Heart left ventricle (tissue), 16 donors: ENCODE results near the gene KDF1. TPM values are rescaled to one million over a fixed set of nuclear protein-coding genes. Genes with fewer than 3 reads are reported as not detected.

Experiments
- ATAC-seq, 4 donors: fragments of 200-7000 bp; cut with Tn5 transposase; one replicate each; pipeline ENCODE4 v1.9.1; 2020 to 2022; ENCODE audit warnings: moderate library complexity in 4 of 4, mild to moderate bottlenecking in 3 of 4, moderate number of reproducible peaks in 1 of 4
- DNase-seq, 5 donors: peaks; one replicate each; pipeline ENCODE4 v3.0.0-alpha.2; 2020
- H3K27ac ChIP-seq, 12 donors: fragments of 200-600 bp; sonication (generic) in 4 of 12; one replicate each; pipeline versions ENCODE4 v1.5.0 to v1.8.0; 2016 to 2022; ENCODE audit warnings: mild to moderate bottlenecking in 2 of 12
- H3K27me3 ChIP-seq, 9 donors: fragments of 200-600 bp; sonication (generic) in 2 of 9; one replicate each; pipeline versions ENCODE4 v1.5.1 to v1.8.0; 2016 to 2022; ENCODE audit warnings: mild to moderate bottlenecking in 3 of 9
- H3K36me3 ChIP-seq, 9 donors: fragments of 200-600 bp; sonication (generic) in 2 of 9; one replicate each; pipeline versions ENCODE4 v1.5.0 to v1.8.0; 2018 to 2022; ENCODE audit warnings: mild to moderate bottlenecking in 2 of 9
- H3K4me1 ChIP-seq, 12 donors: fragments of 200-600 bp; sonication (generic) in 4 of 12; one replicate each; pipeline versions ENCODE4 v1.5.0 to v1.8.0; 2016 to 2022; ENCODE audit warnings: mild to moderate bottlenecking in 3 of 12
- H3K4me3 ChIP-seq, 12 donors: fragments of 200-600 bp; sonication (generic) in 4 of 12; one replicate each; pipeline versions ENCODE4 v1.5.0 to v1.8.0; 2017 to 2022; ENCODE audit warnings: mild to moderate bottlenecking in 9 of 12, moderate library complexity in 4 of 12
- H3K9me3 ChIP-seq, 12 donors: fragments of 200-600 bp; sonication (generic) in 4 of 12; one replicate each; pipeline versions ENCODE4 v1.5.0 to v1.8.0; 2016 to 2022; ENCODE audit warnings: mild to moderate bottlenecking in 1 of 12
- POLR2A ChIP-seq, 2 donors: fragments of 450-650 bp; IDR thresholded peaks; one replicate each; pipeline ENCODE4 v1.6.1; 2017; ENCODE audit warnings: antibody characterized with exemption in 2 of 2, mild to moderate bottlenecking in 2 of 2, moderate library complexity in 2 of 2
- WGBS, 4 donors: extraction: QIAGEN DNeasy Blood & Tissue Kit in 2 of 4; methylation state at CpG; one replicate each; pipeline versions ENCODE4 v1.1.5 to v1.1.7; 2013 to 2018; 5-methylcytosine and 5-hydroxymethylcytosine counted together
- intact Hi-C, 10 donors: fragments of 100-400 bp; cut with DNase I; formaldehyde crosslinking; loops; one replicate each; pipeline versions ENCODE4 v1.11.1 to v1.14.2; 2022
- polyA plus RNA-seq, 2 donors: library from polyadenylated mRNA; stranded (reverse); fragments of 200-250 nt; gene quantifications; one replicate each; pipeline ENCODE4 v1.2.3, GENCODE V29; 2013
- total RNA-seq, 9 donors: library from RNA; depleted of rRNA in 2 of 9; stranded (reverse); fragments of >200 nt in 2 of 9; fragmentation: NEBNext Ultra II Directional in 3 of 9; extraction: Animal tissue kit (Norgen Biotek cat#: 25700) in 3 of 9; gene quantifications; one replicate each; pipeline versions ENCODE4 v1.1.0 to v1.2.4, GENCODE V29; 2016 to 2023
- TF ChIP-seq, protein P1 (sequence below), 12 donors: fragments of 200-600 bp; sonication (generic) in 4 of 12; IDR thresholded peaks; one replicate each; pipeline versions ENCODE4 v1.5.0 to v1.8.0; 2018 to 2022; ENCODE audit warnings: antibody characterized with exemption in 12 of 12, mild to moderate bottlenecking in 5 of 12
- donor health status: ischemic (EF 13 %, LVEDD 7.1; RV severe dilation, severe dysfunction).
- donor health status: healthy with polysubstance abuse.
- donor health status: DM: no; HTN: yes; CAD: no.
- donor health status: DM: no; HTN: no; CAD: no.
- donor health status: ischemic (EF 25% LVEDD 6.9; RV normal size, moderate dysfunction).
- donor health status: ischemic (EF 25% LVEDD 5.7; RV mildly dilated, moderate dysfunction).
- donor health status: healthy.
- donor health status: DM: yes; HTN: yes; CAD: no.
- donor health status: ischemic (EF 35%, LVEDD 5.7; RV mildly dilated, moderate dysfunction).
- donor health status: nonischemic (EF 11% LVEDD 7.7; RV severe dilation, severe dysfunction).
- donor health status: DM: yes; HTN: yes; CAD: no.
- donor health status: PGD.
- donor health status: ischemic (EF 29% LVEDD 5.4; RV normal size, mild dysfunction).
- donor health status: nonischemic (EF 23%, LVEDD 6.1; RV moderate dilation, normal function).

KDF1 gene
- total and polyA plus RNA-seq, 11 donors = 0.03 to 0.45 (median 0.12) TPM; not detected in 8

DNA sequence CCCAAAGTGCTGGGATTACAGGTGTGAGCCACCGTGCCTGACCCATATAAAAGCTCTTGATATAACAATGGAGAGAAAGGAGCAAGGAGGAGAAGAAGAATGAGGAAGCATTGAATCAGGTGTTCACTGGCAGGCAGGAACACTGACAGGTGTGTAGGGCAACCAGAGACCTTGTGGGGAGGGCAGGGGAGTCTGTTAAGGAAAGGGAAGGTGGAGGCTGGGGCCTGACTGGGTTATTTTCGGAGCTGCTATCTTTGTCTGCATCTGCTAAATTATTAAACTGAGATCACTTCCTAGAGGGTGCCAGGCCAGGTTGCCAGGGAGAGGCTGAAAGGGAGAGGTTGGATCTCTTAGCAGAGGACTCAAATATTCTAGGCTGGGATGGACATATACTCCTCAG, 26.4 kb upstream of the KDF1 start:
- Histone ChIP-seq H3K4me3 (no peak overlapping the region), H3K36me3 (no peaks in the 10 kb centered on the region), H3K9me3 (no peaks in the 10 kb centered on the region), H3K27me3 (peaks cover 0 to 19% (median 0%) of the 10 kb centered on the region in 9 donors), H3K27ac (no peak overlapping the region), H3K4me1 (peaks cover 0 to 2% (median 0%) of the 10 kb centered on the region in 12 donors)
- WGBS, 4 donors = 65 to 68% (median 66%) methylated on average over 2 of the region's 2 CpGs
- DNase-seq = peak in 2 of 5 donors; percentile 6 to 20
- TF ChIP-seq POLR2A (IDR thresholded peaks at IDR 0.05) = no peak
- TF ChIP-seq, protein P1, sequence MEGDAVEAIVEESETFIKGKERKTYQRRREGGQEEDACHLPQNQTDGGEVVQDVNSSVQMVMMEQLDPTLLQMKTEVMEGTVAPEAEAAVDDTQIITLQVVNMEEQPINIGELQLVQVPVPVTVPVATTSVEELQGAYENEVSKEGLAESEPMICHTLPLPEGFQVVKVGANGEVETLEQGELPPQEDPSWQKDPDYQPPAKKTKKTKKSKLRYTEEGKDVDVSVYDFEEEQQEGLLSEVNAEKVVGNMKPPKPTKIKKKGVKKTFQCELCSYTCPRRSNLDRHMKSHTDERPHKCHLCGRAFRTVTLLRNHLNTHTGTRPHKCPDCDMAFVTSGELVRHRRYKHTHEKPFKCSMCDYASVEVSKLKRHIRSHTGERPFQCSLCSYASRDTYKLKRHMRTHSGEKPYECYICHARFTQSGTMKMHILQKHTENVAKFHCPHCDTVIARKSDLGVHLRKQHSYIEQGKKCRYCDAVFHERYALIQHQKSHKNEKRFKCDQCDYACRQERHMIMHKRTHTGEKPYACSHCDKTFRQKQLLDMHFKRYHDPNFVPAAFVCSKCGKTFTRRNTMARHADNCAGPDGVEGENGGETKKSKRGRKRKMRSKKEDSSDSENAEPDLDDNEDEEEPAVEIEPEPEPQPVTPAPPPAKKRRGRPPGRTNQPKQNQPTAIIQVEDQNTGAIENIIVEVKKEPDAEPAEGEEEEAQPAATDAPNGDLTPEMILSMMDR (IDR thresholded peaks at IDR 0.05) = no peak
- intact Hi-C loops = no loop called here
- no peak for ATAC-seq

DNA sequence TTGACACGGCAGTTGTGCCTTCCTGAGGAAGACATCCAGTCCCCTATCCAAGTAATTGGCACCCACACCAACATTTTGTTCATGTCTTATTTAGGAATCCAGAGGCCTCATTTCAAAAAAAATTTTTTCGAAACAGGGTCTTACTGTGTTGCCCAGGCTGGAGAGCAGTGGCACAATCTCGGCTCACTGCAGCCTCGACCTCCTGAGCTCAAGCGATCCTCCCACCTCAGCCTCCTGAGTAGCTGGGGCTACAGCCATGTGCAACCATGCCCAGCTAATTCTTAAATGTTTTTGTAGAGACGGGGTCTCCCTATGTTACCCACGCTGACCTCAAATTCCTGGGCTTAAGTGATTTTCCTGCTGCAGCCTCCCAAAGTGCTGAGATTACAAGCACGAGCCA, 24.0 kb upstream of the KDF1 start:
- Histone ChIP-seq H3K27ac (no peak overlapping the region), H3K36me3 (no peaks in the 10 kb centered on the region), H3K4me1 (no peaks in the 10 kb centered on the region), H3K4me3 (no peak overlapping the region), H3K27me3 (peaks cover 0 to 21% (median 0%) of the 10 kb centered on the region in 9 donors), H3K9me3 (no peaks in the 10 kb centered on the region)
- intact Hi-C loops = no loop called here
- TF ChIP-seq, protein P1 (IDR thresholded peaks at IDR 0.05) = no peak
- no peak for TF ChIP-seq POLR2A (IDR thresholded peaks at IDR 0.05)
- peak in 2 of 5 donors; percentile 4 for DNase-seq
- ATAC-seq = no peak
- 75 to 81% (median 78%) methylated on average over 8 of the region's 8 CpGs for WGBS, 4 donors

DNA sequence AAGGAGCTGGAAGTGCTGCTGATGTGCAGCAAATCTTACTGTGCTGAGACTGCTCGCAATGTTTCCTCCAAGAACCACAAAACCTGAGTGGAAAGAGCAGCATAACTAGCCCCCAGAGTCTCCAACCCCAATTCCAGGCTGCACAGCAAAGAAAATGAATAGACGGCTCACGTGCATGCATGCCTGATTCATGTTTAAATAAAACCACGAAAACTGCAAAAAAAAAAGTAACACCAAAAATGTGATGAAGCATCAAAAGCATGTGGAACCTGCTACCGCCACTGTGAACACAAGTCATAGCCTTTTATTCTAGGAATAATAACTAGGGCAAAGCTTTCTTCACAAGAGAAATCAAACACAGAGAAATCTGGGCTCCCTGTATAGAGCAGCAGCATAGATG, 23.6 kb upstream of the KDF1 start:
- ATAC-seq (no peak), DNase-seq (peak in 1 of 5 donors; percentile 2)
- Histone ChIP-seq H3K4me1 (no peaks in the 10 kb centered on the region), H3K9me3 (no peaks in the 10 kb centered on the region), H3K36me3 (no peaks in the 10 kb centered on the region), H3K27me3 (peaks cover 0 to 21% (median 0%) of the 10 kb centered on the region in 9 donors), H3K4me3 (no peak overlapping the region), H3K27ac (no peak overlapping the region)
- intact Hi-C loops = no loop called here
- WGBS, 4 donors = 73 to 81% (median 75%) methylated on average over 5 of the region's 5 CpGs
- TF ChIP-seq POLR2A (IDR thresholded peaks at IDR 0.05) = no peak
- TF ChIP-seq, protein P1 (IDR thresholded peaks at IDR 0.05) = no peak

DNA sequence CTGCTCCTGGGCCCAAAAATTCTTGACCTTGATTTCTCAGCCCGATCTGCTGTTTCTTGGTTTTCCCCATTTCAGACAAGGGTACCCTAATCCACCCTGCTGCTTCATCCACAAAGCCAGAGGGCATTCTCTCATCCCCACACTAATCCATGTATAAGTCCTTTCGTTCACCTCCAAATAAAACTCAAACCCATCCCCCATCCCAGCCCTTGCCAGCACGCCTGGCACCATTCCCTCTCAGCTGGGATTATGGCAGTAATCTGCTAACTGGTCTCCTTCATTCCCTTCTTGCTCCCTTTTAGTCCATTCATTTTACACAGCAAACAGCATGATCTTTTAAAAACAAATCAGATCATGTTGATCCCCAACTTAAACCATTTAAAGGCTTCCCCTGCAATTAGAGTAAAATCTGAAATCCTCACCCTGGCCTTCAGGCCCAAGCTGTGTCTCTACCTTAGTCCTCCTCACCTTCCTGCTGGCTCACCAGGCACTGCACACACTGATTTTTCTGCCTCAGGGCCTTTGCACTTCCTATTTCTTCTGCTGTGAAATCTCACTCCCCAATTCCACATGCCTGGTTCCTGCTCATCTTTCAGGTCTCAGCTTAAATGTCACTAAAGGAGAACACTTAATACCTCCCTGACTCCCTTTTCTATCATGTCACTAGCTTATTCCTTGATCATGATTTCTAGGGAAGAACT, 21.0 kb upstream of the KDF1 start:
- no peak for ATAC-seq
- Histone ChIP-seq H3K9me3 (no peaks in the 10 kb centered on the region), H3K36me3 (no peaks in the 10 kb centered on the region), H3K27ac (no peak overlapping the region), H3K4me1 (no peaks in the 10 kb centered on the region), H3K27me3 (peaks cover 0 to 21% (median 0%) of the 10 kb centered on the region in 9 donors), H3K4me3 (no peak overlapping the region)
- peak in 1 of 5 donors; percentile 11 for DNase-seq
- TF ChIP-seq, protein P1 (IDR thresholded peaks at IDR 0.05) = no peak
- no peak for TF ChIP-seq POLR2A (IDR thresholded peaks at IDR 0.05)
- 76 to 83% (median 78%) methylated on average over 3 of the region's 3 CpGs for WGBS, 4 donors
- intact Hi-C loops = no loop called here
